Endothelial cell of umbilical vein (primary cell): ENCODE data around the gene GCDH.

Source experiments
- EZH2 ChIP-seq: IDR thresholded peaks from 2 replicates; pipeline ENCODE4 v1.6.1; 2012; ENCODE audit warnings: borderline replicate concordance, low read depth, mild to moderate bottlenecking, moderate library complexity, low read length, inconsistent platforms; ENCODE audit not compliant: severe bottlenecking
- MAX ChIP-seq: IDR thresholded peaks from 2 replicates; pipeline ENCODE4 v1.6.1; 2011; ENCODE audit not compliant: insufficient read depth, insufficient read length
- POLR2A ChIP-seq: IDR thresholded peaks from 2 replicates; pipeline ENCODE4 v1.6.1; 2012; ENCODE audit warnings: low read depth, mild to moderate bottlenecking, control low read depth, low read length
- POLR2AphosphoS5 ChIP-seq: IDR thresholded peaks from 2 replicates; pipeline ENCODE4 v1.6.1; 2012; ENCODE audit warnings: low read depth, mild to moderate bottlenecking, control low read depth, low read length, moderate library complexity; ENCODE audit not compliant: insufficient read depth
- TF ChIP-seq, protein P1 (sequence below), 2 donors: IDR thresholded peaks; 1 replicate in 1 of 2; 2 replicates in 1 of 2; pipeline ENCODE4 v1.5.1; 2011; ENCODE audit warnings: low read length in 2 of 2, mild to moderate bottlenecking in 2 of 2, moderate library complexity in 2 of 2, control low read depth in 1 of 2, inconsistent platforms in 1 of 2, low read depth in 1 of 2; ENCODE audit not compliant: insufficient read depth in 1 of 2; ENCODE audit errors: extremely low read depth in 1 of 2

DNA sequence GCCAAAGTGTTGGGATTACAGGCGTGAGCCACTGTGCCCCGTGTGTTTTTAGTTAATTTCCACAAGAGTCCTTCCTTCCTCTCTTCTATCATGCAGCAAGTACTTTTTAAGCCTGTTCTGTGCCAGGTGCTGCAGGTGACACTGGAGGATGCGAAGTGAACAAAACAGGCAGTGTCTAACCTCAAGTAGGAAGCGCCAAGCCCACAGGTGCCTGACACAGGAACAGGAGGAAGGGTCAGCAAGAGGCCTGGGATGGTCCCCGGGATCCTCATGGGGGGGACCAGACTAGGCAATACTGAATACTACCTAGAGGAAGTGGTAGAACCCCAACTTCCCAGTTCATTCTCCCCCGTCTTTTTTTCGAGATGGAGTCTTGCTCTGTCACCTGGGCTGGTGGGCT is 45.6 kb downstream of the GCDH start:
- TF ChIP-seq, protein P1, sequence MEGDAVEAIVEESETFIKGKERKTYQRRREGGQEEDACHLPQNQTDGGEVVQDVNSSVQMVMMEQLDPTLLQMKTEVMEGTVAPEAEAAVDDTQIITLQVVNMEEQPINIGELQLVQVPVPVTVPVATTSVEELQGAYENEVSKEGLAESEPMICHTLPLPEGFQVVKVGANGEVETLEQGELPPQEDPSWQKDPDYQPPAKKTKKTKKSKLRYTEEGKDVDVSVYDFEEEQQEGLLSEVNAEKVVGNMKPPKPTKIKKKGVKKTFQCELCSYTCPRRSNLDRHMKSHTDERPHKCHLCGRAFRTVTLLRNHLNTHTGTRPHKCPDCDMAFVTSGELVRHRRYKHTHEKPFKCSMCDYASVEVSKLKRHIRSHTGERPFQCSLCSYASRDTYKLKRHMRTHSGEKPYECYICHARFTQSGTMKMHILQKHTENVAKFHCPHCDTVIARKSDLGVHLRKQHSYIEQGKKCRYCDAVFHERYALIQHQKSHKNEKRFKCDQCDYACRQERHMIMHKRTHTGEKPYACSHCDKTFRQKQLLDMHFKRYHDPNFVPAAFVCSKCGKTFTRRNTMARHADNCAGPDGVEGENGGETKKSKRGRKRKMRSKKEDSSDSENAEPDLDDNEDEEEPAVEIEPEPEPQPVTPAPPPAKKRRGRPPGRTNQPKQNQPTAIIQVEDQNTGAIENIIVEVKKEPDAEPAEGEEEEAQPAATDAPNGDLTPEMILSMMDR (IDR thresholded peaks at IDR 0.05; ENCODE audit: extremely low read depth in 1 of 2, insufficient read depth in 1 of 2, low read depth in 1 of 2, low read length in 2 of 2) = no peak
- TF ChIP-seq POLR2A = no peak
- TF ChIP-seq EZH2 = no peak
- no peak for TF ChIP-seq MAX
- no peak for TF ChIP-seq POLR2AphosphoS5
